H1 (cell line): ENCODE measurements around the gene C1GALT1C1. TPM values are rescaled to one million over a fixed set of nuclear protein-coding genes. Genes with fewer than 3 reads are reported as not detected.

Source experiments
- MAFK ChIP-seq: IDR thresholded peaks from 2 replicates; pipeline ENCODE4 v1.6.1; 2012; ENCODE audit warnings: low read depth, mild to moderate bottlenecking, improper control_type of control experiment, low read length
- polyA plus RNA-seq, 7 experiments: library from polyadenylated mRNA; depleted of rRNA in 3 of 7; stranded (reverse) in 5 of 7; unstranded in 2 of 7; fragments of >200 nt in 5 of 7; fragments of 200-250 nt in 2 of 7; gene quantifications; 1 replicate in 5 of 7; 2 replicates in 1 of 7; 4 replicates in 1 of 7; pipeline versions ENCODE4 v1.2.1 to v1.2.3, GENCODE V29; 2011 to 2013; ENCODE audit warnings: missing spikeins in 2 of 7, mixed read lengths in 2 of 7
- total RNA-seq: library from RNA; stranded (reverse); fragmentation: NEBNext Ultra II Directional; extraction: Animal tissue kit (Norgen Biotek cat#: 25700); gene quantifications from 2 replicates; pipeline ENCODE4 v1.2.1, GENCODE V29; 2021

Gene C1GALT1C1
- total and polyA plus RNA-seq, 2 of the 8 experiments (the other 6 are each of a cell fraction or from before 2014, with no cell fraction given): 12.5 to 13.9 TPM

DNA sequence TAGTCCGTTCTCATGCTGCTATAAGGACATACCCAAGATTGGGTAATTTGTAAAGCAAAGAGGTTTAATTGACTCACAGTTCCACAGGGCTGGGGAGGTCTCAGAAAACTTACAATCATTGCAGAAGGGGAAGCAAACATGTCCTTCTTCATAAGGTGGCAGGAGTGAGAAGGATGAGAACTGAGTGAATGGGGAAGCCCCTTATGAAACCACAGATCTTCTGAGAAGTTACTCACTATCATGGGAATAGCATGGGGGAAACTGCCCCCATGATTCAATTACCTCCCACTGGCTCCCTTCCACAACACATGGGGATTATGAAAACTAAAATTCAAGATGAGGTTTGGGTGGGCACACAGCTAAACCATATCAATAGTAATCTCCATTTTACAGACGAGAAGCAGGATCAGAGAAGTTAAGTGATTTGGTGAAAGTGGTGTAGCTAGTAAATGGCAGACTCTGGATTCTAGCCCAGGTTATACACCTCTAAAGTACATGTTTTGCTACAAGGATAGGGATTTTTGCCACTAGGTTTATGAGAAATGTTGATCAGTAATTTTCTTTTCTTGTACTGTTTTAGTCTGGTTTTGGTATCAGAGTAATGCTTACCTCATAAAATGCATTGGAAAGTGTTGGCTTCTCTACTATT, 47.3 kb upstream of the C1GALT1C1 start (continued):
- TF ChIP-seq MAFK: no peak
- TF ChIP-seq, all 59 proteins: peak for 0
